PFSK-1 (cell line): Measurements from ENCODE around the gene EPHA1.

ENCODE experiments used
- FOXP2 ChIP-seq: optimal IDR thresholded peaks from 2 replicates; pipeline ENCODE3; 2011; ENCODE audit warnings: borderline replicate concordance, control low read depth, inconsistent platforms; ENCODE audit not compliant: insufficient read depth; ENCODE audit errors: extremely low read length, extremely low read depth
- POLR2AphosphoS5 ChIP-seq: IDR thresholded peaks from 2 replicates; pipeline ENCODE4 v1.6.1; 2012; ENCODE audit warnings: low read depth, mild to moderate bottlenecking, control low read depth, low read length, moderate library complexity
- REST ChIP-seq, 2 experiments: IDR thresholded peaks; 2 replicates each; pipeline versions ENCODE4 v1.6.1 to v1.8.0; 2011 to 2012; ENCODE audit warnings: low read depth in 2 of 2, low read length in 2 of 2, control low read depth in 1 of 2, inconsistent platforms in 1 of 2, mild to moderate bottlenecking in 1 of 2, moderate library complexity in 1 of 2; ENCODE audit not compliant: insufficient read depth in 1 of 2
- SIN3A ChIP-seq: IDR thresholded peaks from 2 replicates; pipeline ENCODE4 v1.6.1; 2012; ENCODE audit warnings: mild to moderate bottlenecking, low read length, moderate library complexity, borderline replicate concordance; ENCODE audit not compliant: insufficient read depth
- TAF1 ChIP-seq: IDR thresholded peaks from 2 replicates; pipeline ENCODE4 v1.6.1; 2012; ENCODE audit warnings: low read length, control low read depth, borderline replicate concordance; ENCODE audit not compliant: insufficient read depth

EPHA1 gene

GRCh38 chr7:143434660-143435059 is 26.0 kb upstream of the EPHA1 start:
- no peak for TF ChIP-seq REST (IDR thresholded peaks at IDR 0.05; ENCODE audit: insufficient read depth in 1 of 2, low read depth in 2 of 2, low read length in 2 of 2)
- no peak for TF ChIP-seq SIN3A
- TF ChIP-seq POLR2AphosphoS5, result no peak
- no peak for TF ChIP-seq TAF1
- no peak for TF ChIP-seq FOXP2

- TF ChIP-seq TAF1, result no peak
These were observed 25.1 kb upstream of the EPHA1 start for GRCh38 chr7:143433759-143434158.

- TF ChIP-seq REST (IDR thresholded peaks at IDR 0.05; ENCODE audit: insufficient read depth in 1 of 2, low read depth in 2 of 2, low read length in 2 of 2) (no peak), POLR2AphosphoS5 (no peak), TAF1 (no peak), FOXP2 (no peak), SIN3A (no peak)
These were observed 22.5 kb upstream of the EPHA1 start for GRCh38 chr7:143431109-143431508.

DNA sequence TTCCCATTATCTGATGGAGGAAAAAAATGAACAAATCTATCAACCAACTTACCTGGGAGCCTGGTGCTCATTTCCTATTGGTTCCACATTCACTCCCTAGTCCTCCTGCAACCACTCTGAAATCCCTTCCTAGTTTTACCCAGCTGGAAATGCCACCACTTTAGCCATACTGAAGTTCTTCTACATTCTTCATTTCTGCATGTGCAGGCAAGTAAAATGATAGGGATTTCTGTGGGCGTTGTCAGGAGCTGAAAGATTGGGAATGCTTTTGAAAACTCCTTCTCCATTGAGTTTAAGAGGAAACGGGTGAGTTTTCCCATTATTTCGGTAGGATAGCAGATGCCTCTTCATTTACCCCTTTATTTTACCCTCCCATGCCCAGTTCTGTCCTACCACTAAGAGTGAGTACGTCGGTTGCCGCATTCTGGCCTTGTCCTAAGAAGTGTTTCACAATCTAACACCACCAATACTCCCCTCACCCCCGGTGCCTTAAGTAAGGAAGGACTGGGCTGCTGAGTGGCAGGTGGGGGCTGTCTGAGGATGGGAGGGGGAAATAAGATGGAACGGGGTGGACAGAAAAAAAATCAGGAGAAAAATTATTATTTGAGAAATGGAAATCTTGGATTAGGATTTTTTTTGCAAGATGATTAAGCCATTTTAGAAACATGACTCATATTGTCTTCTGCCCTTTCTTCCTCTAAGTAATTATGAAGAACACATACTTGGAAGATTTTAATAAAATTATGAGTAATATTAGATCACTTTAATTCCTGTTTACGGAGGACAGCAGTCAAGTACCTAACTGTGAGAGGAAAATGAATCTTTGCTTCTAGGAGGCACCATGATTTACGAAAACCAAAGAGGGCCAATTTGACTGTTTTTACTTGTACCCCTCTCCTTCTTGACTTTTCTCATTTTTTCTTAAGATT is 21.4 kb upstream of the EPHA1 start:
- TF ChIP-seq POLR2AphosphoS5, result no peak
- no peak for TF ChIP-seq SIN3A
- no peak for TF ChIP-seq FOXP2
- no peak for TF ChIP-seq REST (IDR thresholded peaks at IDR 0.05; ENCODE audit: insufficient read depth in 1 of 2, low read depth in 2 of 2, low read length in 2 of 2)
- TF ChIP-seq TAF1, result no peak

DNA sequence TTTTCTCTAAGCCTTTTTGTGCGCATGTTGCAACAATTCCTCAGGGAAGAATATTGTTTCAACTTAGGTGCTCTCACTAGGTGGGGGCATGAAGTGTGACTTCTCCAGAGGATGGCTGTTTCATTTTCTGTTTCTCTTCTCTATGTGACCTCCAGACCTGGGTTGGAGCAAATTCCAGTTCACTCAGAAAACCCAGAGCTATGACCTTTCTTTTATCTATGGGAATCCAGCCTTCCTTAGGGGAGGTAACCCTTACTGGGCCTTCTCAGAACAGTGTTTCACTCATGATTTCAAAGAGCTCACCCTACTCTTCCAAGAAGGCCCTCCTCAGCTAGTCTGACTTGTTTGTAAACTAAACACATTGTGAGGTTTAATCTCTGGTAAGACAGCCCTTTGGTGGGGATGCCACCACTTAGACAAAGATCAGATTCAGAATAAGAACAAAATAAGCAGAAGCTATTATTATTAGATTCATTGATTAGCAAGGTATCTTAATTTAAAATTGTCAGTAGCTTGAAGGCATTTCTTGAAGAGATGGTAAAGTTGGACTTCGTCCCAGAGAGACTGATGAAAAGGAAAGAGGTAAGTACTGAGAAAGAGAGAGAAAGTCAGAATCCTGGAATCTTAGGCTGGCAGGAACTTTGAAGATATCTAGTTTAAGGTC is 18.0 kb upstream of the EPHA1 start:
- no peak for TF ChIP-seq FOXP2
- no peak for TF ChIP-seq POLR2AphosphoS5
- TF ChIP-seq SIN3A, result no peak
- TF ChIP-seq REST (IDR thresholded peaks at IDR 0.05; ENCODE audit: insufficient read depth in 1 of 2, low read depth in 2 of 2, low read length in 2 of 2), result no peak
- TF ChIP-seq TAF1, result no peak
